Measurements from ENCODE around the gene KIAA1671.
"Not testable (repeated sequence)": the region's sequence is repeated elsewhere in the genome, so short reads cannot be mapped to it uniquely, and the experiment has no call there.

KIAA1671 gene

DNA sequence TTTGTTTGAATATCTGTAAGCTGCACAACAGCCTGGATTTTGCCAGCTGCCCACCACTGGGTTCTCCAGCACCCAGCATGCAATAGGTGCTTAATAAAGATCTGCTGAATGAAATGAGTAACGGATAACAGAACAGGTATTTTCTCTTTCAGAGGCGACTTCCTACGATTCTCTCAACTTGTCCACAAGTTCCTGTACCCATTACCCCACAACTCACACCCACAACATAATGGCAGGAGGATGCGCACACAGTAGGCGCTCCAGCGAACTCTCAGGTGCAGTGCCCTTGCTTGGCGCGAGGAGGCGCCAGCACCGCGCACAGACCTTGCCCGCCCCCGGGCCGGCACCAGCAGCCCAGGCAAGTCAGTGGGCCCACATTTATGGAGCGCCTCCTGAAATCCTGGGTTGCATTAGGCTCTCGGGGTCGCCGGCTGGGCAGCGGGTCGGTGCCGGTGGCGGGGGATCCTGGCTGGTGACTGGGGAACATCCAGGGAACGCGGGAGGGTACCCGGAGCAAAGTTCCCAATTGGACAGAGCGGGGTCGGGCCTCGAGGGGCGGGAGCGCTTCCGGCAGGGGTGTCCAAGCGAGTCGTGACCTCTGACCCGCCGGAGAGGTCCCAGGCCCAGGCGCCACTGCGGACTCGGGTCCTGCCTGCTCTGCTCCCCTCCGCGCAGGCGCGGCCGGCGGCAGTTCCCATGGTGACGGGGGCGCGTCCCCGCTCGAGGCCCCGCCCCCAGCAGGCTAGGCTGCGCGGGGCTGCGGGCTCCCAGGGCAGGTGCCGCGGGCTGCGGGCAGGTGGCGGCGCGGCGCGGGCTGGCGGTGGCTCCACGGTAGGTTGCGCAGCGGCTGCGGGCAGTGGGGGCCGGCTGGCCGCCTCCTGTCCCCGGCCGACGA lies at the start of gene KIAA1671:
Gene KIAA1671 (plus strand): TSS at position 775 of the 895 bp plus-strand sequence. CDS start 75,284 bp downstream, outside the sequence.
- DNase-seq (ENCODE audit: low read depth) = peak; percentile 83

DNA sequence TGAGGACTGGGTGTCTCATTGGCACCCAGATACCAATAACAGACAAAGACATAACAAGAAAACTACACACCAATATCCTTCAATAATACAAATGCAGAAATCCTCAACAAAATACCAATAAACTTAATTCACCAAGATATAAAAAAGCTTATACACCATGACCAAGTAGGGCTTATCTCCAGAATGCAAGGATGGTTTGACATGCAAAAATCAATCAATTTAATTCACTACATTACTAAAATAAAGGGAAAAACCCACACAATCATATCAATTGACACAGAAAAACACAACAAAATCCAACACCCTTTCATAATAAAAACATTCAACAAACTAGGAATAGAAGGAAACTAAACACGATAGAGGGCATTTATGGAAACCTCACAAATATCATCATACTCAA lies 46.6 kb upstream of the KIAA1671 start:
- DNase-seq (ENCODE audit: low read depth) = no peak

DNA sequence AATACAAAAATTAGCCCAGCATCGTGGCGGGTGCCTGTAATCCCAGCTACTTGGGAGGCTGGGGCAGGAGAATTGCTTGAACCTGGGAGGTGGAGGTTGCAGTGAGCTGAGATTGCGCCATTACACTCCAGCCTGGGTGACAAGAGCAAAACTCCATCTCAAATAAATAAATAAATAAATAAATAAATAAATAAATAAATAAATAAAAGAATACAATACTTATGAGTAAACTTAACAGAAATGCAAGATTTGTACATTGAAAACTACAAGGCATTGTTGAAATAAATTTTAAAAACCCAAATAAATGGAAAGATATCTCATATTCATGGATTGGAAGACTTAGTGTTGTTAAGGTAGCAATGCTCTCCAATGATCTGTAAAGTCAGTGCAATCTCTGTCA lies 45.4 kb upstream of the KIAA1671 start:
- DNase-seq (ENCODE audit: low read depth) = not testable (repeated sequence)

DNA sequence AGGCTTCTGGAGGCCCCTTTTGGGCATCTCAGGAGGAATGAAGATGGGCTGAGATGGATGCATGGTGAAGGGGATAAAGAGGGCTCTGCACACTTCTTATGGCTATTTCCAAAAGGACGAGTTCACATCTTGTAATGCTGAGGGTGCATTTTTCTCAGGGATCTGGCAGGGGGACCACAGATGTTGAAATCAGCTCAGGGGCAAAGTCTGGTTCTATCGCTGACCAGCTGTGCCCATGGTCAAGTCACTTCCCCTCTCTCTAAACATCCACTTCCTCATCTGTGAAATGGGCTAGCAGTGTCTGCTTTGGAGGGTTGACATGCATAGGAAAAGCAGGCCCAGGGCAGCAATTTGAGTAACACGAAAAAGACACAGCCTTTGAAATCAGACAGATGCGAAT lies 32.5 kb upstream of the KIAA1671 start:
- DNase-seq (ENCODE audit: low read depth) = no peak

DNA sequence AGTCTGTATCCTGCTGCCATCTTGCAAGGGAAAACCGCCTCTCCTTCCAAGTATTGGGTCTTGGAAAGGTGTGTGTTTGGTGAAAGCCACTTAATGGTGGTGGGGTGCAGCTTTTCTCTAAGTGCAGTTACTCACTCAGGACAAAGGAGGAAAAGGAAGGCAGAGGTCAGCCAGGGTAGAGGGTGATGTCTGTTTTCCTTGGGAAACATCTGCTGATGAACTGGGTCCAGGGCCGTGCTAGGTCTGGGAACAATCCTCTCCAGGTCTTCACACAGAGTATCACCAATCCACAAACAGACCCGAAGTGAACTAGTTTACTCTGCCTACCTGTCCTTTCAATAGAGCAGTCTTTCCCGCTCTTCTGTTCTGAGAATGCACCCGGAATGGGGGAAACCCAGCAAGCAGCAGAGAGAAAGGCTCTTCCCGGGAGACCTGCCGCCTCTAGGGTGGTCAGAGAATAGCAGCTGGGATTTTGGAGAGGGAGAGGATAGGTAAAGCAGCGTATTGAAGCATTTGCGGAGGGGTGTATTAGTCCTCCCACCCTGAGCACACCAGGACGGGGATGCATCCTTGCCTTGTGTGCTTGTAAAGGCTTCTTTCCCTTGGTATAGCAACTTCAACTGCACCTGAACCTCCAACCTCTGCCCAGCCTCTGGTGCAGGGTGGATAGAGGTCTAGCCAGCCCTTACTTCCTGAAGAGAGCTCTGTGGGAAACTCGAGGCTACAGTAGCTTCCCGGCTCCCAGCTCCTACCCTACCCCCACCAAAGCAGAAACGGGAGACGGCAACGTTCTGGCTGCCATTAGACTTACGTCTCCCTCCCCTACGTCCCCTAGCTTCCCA lies 26.7 kb upstream of the KIAA1671 start:
- no peak for DNase-seq (ENCODE audit: low read depth)

DNA sequence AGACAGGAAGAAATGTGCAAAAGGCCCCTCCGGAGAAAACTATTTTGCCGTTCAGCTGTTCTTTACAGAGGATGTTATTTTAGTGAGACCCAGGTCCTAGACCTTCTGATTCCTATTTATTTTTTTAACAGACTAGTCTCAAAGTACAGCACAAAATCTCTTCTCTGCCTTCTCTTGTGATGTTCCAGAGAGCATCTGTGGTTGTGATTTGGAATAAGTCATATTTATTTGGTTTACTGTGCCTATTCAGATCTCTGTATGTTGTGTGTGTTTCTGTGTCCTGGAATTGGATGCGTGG lies 26.1 kb upstream of the KIAA1671 start:
- no peak for DNase-seq (ENCODE audit: low read depth)

DNA sequence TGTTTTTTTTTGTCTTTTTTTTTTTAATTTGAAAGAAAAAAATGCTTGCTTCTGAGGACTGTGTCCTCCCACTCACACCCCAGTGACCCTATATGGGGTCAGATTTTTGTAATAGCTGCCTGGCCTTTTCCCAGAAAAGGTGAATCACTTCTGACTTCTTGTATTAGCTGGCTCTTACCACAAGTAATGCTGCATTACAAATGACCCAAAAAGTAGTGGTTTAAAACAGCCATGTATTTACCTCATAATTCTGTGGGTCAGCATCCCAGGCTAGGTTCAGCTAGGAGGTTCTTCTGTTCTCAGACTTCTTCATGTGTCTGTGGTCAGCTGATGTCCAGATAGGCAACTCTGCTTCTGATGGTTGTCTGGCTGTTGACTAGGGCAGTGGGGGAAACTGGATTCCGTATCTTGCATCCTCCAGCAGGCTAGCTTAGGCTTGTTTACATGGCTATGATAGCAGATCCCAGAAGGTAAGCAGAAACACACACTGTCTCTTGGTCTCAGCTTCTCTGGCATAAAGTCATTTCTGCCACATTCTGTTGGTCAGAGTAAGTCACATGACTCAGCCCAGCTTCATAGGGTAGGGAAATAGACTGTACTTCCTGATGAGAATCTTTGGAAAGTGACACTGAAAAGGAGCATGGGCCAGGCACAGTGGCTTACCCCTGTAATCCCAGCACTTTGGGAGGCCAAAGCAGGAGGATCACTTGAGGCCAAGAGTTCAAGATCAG lies 25.5 kb upstream of the KIAA1671 start:
- no peak for DNase-seq (ENCODE audit: low read depth)

DNA sequence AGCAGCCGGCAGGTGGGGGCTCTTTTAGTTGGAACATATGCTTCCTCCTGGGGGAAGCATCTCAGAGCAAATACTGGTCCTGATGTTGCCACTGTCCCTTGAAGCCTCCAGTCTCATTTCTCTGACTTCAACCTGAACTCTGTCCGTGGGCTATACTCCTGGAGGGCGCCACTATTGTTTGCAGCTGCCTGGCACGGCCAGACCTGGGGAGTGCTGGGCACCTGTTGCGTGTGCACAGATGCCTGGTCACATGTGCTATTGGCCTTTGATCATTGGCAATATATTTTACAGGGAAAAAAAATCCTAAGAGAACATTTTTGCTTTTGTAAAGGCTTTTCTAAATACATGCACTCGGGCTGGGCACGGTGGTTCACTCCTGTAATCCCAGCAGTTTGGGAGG lies 24.2 kb upstream of the KIAA1671 start:
- DNase-seq (ENCODE audit: low read depth) = no peak

DNA sequence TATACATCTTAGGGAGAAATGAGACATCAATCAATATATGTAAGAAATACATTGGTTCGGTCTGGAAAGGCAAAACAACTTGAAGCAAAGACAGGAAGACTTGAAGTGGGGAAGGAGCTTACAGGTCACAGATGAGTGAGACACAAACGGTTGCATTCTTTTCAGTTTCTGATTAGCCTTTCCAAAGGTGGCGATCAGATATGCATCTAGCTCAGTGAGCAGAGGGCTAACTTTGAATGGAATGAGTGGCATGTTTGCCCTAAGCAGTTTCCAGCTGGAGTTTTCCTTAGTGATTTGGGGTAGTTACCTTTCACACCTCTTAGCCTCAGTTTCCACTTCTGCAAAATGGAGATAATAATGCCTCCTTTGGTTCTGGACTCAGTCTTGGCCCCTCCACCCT lies 21.8 kb upstream of the KIAA1671 start:
- no peak for DNase-seq (ENCODE audit: low read depth)

DNA sequence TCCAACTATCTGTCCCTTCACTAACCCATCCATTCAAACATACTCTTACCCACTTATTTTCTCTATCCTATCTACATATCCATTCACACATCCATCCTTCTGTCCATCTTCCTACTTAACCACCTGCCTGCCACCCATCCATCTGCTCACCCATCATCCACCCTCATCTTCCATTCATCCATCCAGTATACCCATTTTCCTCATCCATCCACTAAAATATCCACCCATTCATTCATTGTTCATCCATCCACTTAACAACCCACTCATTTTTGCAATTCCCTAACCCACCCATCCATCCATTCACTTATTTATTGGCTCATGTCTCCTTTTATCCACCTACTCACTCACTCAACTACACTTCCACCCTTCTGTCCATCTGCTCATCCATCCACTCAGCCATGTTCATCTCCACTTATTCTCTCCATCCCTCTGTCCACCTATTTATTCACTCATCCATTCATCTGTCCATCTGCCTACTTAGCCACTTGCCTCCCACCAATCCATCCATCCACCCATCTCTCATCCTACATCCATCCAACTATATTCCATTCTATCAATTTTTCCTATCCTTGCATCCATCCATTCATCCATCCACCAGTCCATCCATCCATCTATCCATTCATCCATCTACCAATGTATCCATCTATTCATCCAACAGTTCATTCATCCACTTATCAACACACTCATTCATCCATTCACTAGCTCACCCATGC lies 16.6 kb upstream of the KIAA1671 start:
- DNase-seq (ENCODE audit: low read depth) = no peak

DNA sequence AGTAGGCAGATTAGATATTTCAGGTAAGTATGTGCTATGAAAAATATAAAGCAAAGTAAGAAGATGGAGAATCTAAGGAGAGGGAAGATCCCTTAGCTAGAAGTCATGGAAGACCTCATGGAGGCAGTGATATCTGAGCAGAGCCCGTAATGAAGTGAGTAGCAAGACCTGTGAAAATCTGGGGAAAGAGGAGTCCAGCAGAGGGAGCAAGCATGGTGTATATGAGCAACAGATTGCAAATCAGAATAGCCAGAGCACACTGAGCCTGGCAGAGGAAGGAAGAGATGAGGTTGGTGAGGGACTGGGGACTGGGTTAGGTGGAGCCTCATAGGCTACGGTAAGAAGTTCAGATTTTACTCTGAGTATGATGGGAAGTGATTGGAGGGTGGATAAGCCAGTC lies 15.4 kb upstream of the KIAA1671 start:
- DNase-seq (ENCODE audit: low read depth) = no peak

DNA sequence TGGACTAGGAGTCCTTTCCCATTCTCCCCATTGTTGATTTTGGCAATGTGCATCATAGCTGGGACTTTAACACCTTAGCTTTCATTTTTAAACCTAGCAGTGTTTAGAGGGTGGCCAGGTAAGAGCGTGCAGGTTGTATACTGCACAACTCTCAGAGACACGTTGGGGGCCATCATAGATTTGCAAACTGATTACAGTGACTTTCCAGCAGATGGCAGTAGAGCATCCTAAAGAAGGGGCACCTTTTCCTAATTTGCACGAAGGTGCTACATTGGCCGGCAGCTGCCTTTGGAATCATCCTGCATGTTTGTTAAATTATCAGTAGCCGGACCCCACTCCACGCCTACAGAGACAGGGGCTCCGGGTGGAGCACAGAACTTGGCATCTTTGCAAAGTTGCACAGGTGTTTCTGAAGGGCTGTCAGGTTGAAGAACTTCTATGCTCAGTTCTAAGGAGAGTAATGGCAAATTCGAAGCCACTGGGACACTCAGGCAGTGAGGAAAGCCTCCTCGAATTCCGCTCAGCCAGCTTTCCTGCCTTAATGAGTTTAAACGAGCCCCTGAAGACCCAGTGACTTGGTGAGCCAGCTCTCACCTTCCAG lies 13.7 kb upstream of the KIAA1671 start:
- DNase-seq (ENCODE audit: low read depth) = peak; percentile 11

DNA sequence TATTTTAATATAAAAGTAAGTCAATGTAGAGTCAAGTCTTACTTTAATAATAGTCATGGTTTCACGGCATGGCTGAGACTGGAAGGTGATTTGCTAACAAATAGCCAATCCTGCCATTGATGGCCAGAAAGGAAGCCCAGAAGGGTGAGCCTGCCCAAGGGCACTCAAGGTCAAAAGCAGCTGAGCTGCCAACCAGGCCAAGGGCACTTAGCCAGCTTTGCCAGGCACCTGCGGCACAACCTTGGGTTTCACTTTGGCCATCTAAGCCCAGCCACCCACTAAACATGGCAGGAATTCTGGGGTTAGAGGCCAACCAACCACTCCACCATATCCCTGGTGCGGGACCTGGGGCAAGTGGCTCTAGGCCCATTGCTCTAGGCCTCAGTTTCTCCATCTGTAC lies 10.2 kb upstream of the KIAA1671 start:
- DNase-seq (ENCODE audit: low read depth) = no peak

DNA sequence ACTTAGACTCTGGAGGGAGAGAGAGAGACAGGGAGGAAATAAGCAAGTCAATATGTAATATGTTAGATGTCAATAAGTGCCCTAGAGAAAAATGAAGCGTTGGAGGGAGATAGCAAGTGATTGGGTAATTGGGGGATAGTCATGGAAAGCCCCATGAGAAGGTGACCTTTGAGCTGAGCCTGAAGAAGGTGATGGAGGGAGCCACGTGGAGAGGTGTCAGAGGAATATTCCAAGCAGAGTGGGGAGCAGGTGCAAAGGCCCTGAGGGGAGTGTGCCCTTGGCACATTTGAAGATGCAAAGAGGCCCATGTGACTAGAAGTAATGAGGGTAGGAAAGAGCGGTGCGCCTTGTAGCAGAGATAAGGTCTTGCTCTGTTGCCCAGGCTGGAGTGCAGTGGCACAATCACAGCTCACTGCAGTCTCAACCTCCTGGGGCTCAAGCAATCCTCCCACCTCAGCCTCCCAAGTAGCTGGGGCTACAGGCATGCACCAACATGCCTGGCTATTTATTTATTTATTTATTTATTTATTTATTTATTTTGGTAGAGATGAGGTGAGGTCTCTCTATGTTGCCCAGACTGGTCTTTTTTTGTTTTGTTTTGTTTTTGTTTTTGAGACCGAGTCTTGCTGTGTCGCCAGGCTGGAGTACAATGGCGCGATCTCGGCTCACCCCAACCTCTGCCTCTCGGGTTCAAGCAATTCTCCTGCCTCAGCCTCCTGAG lies 8.1 kb upstream of the KIAA1671 start:
- no peak for DNase-seq (ENCODE audit: low read depth)

DNA sequence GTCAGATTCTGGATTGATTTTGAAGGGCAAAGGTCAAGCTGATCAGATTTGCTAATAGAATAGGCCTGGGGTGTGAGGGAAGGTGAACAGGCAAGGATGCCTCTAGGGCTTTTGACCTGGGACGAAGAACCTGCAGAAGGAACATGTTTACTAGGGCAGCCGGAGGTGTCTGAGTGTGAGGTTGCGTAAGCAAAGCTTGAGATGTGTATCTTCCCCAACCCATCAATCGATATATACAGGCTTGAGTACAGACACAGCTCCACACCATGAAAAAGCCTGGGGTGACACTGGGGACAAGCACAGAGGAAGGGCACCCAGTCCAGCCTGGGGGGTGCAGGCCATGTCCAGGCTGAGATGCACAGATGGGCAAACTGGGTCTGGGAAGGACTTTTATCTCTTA lies 7.1 kb upstream of the KIAA1671 start:
- DNase-seq (ENCODE audit: low read depth) = no peak

DNA sequence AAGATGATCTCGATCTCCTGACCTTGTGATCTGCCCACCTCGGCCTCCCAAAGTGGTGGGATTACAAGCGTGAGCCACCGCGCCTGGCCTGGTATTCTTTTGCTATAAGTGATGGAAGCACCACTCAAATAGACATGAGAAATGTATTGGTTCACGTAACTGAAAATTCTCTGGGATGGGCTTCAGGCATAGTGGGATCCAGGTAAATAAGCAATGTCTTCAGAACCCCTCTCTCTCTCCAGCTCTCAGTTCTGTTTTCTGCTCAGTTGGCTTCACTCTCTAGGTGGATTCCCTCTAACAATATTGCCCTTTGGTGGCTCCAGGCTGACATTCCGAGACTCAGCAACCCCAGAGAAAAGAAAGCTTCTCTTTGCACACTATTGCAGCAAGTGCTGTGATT lies 5.1 kb upstream of the KIAA1671 start:
- DNase-seq (ENCODE audit: low read depth) = no peak

DNA sequence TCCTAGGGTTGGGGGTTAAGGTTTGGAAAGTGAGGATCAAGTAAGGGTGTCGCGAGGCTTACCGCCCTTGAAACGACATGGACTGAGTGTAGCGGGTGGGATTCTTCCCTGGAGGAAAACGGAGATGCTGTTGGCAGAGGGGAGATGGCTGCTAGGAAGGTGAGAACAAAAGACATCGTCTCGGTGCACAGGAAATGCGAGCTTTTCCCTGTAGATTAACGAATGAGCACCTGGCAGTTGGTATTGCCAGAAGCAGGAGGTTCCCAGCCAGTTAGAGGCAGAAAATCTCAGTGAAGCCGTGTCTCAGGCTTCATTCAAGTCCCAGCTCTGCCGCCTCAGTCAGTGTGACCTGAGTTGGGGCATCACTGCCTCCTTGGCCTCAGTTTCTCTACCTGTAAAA lies 4.6 kb upstream of the KIAA1671 start:
- no peak for DNase-seq (ENCODE audit: low read depth)

DNA sequence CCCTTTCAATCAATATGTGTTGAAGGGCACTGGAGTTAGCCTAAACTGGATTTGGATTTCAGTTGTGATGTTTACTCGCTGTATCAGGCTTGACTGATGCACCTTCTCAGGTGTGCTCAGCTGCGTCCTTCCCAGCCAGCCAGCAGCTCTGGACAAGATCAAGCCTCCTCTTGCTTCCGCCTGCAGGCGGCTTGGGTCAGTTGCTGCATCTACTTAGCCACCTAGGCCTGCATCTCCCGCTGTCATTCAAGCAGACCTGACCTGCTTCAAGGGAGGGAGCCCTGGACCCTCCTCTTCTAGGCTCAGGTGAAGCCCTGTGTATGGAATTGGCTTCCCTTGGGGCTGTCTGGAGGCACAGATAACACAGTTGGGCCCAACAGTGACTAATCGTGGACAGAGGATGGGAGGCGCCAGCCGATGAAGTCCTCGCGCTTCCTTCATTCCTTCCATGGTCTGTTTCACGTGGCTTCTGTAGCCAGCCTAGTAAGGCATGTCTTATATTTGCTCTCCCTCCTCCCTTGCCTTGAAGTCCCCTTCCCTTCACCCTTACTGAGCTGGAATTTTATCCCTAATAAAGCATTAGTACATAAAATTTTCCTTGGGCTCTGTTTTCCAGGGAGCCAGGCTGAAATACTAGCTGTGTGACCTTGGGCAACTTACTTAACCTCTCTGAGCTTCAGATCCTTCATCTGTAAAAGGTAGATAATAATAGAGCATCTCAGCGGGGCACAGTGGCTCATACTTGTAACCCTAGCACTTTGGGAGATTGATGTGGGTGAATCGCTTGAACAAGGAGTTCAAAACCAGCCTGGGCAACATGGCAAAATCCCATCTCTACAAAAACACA lies 3.9 kb upstream of the KIAA1671 start:
- DNase-seq (ENCODE audit: low read depth) = no peak

DNA sequence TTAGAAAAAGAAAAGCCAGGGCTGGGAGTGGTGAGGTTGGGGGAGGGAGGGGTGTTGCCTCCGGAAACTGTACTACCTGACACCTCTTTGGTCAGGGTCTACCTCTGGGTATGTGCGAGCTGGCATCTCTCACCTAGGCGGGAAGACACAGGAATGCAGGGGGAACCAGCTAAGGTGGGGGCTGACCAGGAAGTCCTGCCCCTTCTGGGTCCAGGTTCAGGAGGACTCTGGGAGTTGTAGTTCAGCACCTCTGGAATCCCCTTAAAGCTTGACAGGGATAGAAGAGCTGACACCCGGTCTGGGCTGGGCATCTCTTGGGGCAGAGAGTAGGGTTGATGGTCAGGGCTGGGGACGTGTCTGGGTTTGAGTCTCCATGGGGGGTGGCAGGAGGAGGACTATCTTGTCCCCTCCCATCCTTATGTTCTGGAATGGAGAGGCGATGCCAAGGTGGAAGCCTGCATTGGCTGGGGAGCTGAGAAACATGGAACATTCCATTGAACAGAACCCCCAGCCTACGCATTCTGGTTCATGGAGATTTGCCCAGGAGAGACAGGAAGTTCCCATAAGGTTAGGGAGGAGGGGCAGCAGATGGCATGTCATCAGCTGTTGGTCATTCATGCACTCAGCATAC lies 2.1 kb upstream of the KIAA1671 start:
- DNase-seq (ENCODE audit: low read depth) = no peak
